Mesendoderm (in vitro differentiated cells): Measurements from ENCODE around the gene HNRNPA1.
A peak's percentile ranks its signal among the peaks of the same experiment; 100 is the strongest.

Source experiments
- DNase-seq: peaks from one replicate; pipeline ENCODE4 v3.0.0; 2013
- H2AK5ac ChIP-seq: 2 replicates; pipeline ENCODE4 v1.6.1; 2013; ENCODE audit warnings: low read length, inconsistent platforms
- H2BK120ac ChIP-seq: 2 replicates; pipeline ENCODE4 v1.6.1; 2013; ENCODE audit warnings: low read depth, mild to moderate bottlenecking, low read length, moderate library complexity, mixed read lengths
- H2BK15ac ChIP-seq: replicated peaks from 2 replicates; pipeline ENCODE4 v1.6.1; 2013; ENCODE audit warnings: low read depth, mild to moderate bottlenecking, moderate library complexity
- H2BK5ac ChIP-seq: 2 replicates; pipeline ENCODE4 v1.6.1; 2013; ENCODE audit warnings: low read length, inconsistent platforms
- H3K18ac ChIP-seq: 2 replicates; pipeline ENCODE4 v1.6.1; 2013; ENCODE audit warnings: mild to moderate bottlenecking, low read length, mixed read lengths
- H3K23ac ChIP-seq: one replicate; pipeline ENCODE4 v1.6.1; 2013; ENCODE audit warnings: low read length
- H3K27ac ChIP-seq: 2 replicates; pipeline ENCODE4 v1.5.1; 2013; ENCODE audit warnings: low read depth, mild to moderate bottlenecking, inconsistent platforms, low read length, moderate library complexity
- H3K27me3 ChIP-seq: 2 replicates; pipeline ENCODE4 v1.6.1; 2013; ENCODE audit warnings: low read length, control low read depth, mild to moderate bottlenecking, inconsistent platforms; ENCODE audit not compliant: insufficient read depth, poor library complexity
- H3K36me3 ChIP-seq: 2 replicates; pipeline ENCODE4 v1.6.1; 2013; ENCODE audit warnings: low read length, inconsistent platforms; ENCODE audit not compliant: control insufficient read depth, insufficient read depth
- H3K4ac ChIP-seq: one replicate; pipeline ENCODE4 v1.6.1; 2013; ENCODE audit warnings: low read depth, mild to moderate bottlenecking, low read length, moderate library complexity
- H3K4me1 ChIP-seq: 2 replicates; pipeline ENCODE4 v1.6.1; 2013; ENCODE audit warnings: low read depth, low read length, inconsistent platforms; ENCODE audit not compliant: control insufficient read depth
- H3K4me2 ChIP-seq: 2 replicates; pipeline ENCODE4 v1.6.1; 2013; ENCODE audit warnings: low read length
- H3K4me3 ChIP-seq: 2 replicates; pipeline ENCODE4 v1.5.1; 2013; ENCODE audit warnings: mild to moderate bottlenecking, low read length
- H3K56ac ChIP-seq: one replicate; pipeline ENCODE4 v1.6.1; 2013; ENCODE audit warnings: low read length
- H3K79me1 ChIP-seq: 2 replicates; pipeline ENCODE4 v1.6.1; 2013; ENCODE audit warnings: low read length, inconsistent platforms
- H3K79me2 ChIP-seq: 2 replicates; pipeline ENCODE4 v1.6.1; 2013; ENCODE audit warnings: mild to moderate bottlenecking, low read length; ENCODE audit not compliant: control insufficient read depth, insufficient read depth
- H3K9ac ChIP-seq: 2 replicates; pipeline ENCODE4 v1.6.1; 2013; ENCODE audit warnings: low read length, inconsistent platforms
- H4K5ac ChIP-seq: one replicate; pipeline ENCODE4 v1.6.1; 2013; ENCODE audit warnings: low read length
- H4K8ac ChIP-seq: one replicate; pipeline ENCODE4 v1.6.1; 2013; ENCODE audit warnings: low read depth, mild to moderate bottlenecking, control low read depth, low read length, moderate library complexity
- WGBS: extraction: QIAGEN DNeasy Blood & Tissue Kit; methylation state at CpG from one replicate; pipeline ENCODE4 v1.1.7; 2013; ENCODE audit warnings: low lambda C conversion rate, missing lambda C conversion rate; ENCODE audit not compliant: insufficient coverage; ENCODE audit errors: extremely low coverage; 5-methylcytosine and 5-hydroxymethylcytosine counted together

The HNRNPA1 gene

DNA sequence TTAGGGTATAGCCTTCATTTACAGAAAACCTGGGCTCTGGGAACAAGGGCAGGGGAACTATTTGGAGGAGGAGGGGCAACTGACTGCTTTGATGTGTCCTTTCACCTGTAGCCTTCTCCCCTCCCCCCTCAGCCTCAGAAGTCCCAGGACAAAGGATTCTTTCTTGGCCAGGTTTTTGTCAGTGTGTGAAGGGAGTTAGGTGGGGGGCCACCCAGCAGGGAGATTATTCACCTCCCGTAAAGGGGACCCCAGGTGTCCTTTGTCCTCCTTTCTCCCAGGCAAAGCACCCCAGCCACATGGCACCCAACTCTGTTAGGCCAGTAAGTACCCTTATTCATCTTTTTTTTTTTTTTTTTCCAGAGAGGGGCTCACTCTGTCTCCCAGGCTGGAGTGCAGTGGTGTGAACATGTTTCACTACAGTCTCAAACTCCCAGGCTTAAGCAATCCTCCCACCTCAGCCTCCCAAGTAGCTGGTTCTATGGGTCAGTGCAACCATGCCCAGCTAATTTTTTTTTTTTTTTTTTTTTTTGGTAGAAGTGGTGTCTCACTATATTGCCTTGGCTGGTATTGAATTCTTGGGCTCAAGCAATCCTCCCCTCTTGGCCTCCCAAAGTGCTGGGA lies 21.0 kb downstream of the HNRNPA1 start:
- H3K56ac ChIP-seq = peak overlapping the region; percentile 95
- H4K5ac ChIP-seq = peak overlapping the region; percentile 59
- no peak overlapping the region for H3K23ac ChIP-seq
- H3K79me1 ChIP-seq = no peaks in the 10 kb centered on the region
- peak overlapping the region; percentile 82 for H3K4me2 ChIP-seq
- peaks cover 17% of the 10 kb centered on the region for H3K4me1 ChIP-seq
- H3K4me3 ChIP-seq = peak overlapping the region; percentile 14
- H2BK120ac ChIP-seq = no peak overlapping the region
- H4K8ac ChIP-seq = no peak overlapping the region
- H3K27ac ChIP-seq = peak overlapping the region; percentile 21
- H3K4ac ChIP-seq = no peak overlapping the region
- no peaks in the 10 kb centered on the region for H3K27me3 ChIP-seq
- H3K18ac ChIP-seq = no peak overlapping the region
- no CpG with 5 or more reads among the region's 1 CpG for WGBS
- no peaks in the 10 kb centered on the region for H3K36me3 ChIP-seq
- H2AK5ac ChIP-seq = peak overlapping the region; percentile 64
- peak; percentile 75 for DNase-seq
- H3K9ac ChIP-seq = peak overlapping the region; percentile 73
- H2BK15ac ChIP-seq = no peak overlapping the region
- H2BK5ac ChIP-seq = peak overlapping the region; percentile 86
- no peaks in the 10 kb centered on the region for H3K79me2 ChIP-seq

GRCh38 chr12:54303640-54304039 lies 23.1 kb downstream of the HNRNPA1 start:
- H2BK5ac ChIP-seq = no peak overlapping the region
- no peaks in the 10 kb centered on the region for H3K27me3 ChIP-seq
- H3K27ac ChIP-seq = no peak overlapping the region
- H3K36me3 ChIP-seq = no peaks in the 10 kb centered on the region
- H2BK15ac ChIP-seq = no peak overlapping the region
- H3K4me2 ChIP-seq = no peak overlapping the region
- H4K5ac ChIP-seq = no peak overlapping the region
- no peak for DNase-seq
- no peak overlapping the region for H3K4me3 ChIP-seq
- H3K23ac ChIP-seq = no peak overlapping the region
- H3K9ac ChIP-seq = no peak overlapping the region
- no peak overlapping the region for H3K18ac ChIP-seq
- H2BK120ac ChIP-seq = no peak overlapping the region
- no peak overlapping the region for H3K56ac ChIP-seq
- H3K79me2 ChIP-seq = no peaks in the 10 kb centered on the region
- H3K79me1 ChIP-seq = no peaks in the 10 kb centered on the region
- H4K8ac ChIP-seq = no peak overlapping the region
- H2AK5ac ChIP-seq = no peak overlapping the region
- no peak overlapping the region for H3K4ac ChIP-seq
- peaks cover 17% of the 10 kb centered on the region for H3K4me1 ChIP-seq

DNA sequence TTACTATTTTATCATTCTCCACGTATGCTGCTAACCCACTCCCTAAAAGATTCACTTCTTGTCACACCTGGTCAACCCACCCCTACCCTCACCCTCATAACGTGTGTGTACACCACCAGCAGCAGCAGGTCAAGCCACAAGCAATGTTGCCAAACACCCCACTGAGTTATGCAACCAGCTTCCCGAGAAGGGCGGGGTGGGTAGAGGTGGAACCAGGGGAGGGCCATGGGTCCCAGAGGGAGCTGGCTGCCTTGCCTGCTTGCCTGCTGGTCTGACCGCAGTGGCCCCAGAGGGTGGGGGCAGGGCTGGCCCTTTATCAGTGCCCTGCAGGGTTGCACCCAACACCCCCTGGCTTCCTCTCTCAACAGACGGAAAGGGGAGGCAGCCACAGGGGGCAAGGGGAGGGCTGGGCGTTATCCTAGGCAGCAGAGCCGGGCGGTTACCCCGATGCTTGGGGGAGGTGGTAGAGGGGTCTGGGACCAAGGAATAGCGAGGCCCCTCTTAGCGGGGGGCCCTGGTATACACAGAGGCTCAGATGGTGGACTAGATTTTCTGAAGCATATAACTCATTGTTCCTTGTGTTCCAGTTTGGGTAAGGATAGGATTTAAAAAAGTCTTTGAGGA lies 23.8 kb downstream of the HNRNPA1 start:
- H3K79me2 ChIP-seq = no peaks in the 10 kb centered on the region
- no peaks in the 10 kb centered on the region for H3K27me3 ChIP-seq
- no peaks in the 10 kb centered on the region for H3K79me1 ChIP-seq
- no peak overlapping the region for H2AK5ac ChIP-seq
- H3K27ac ChIP-seq = no peak overlapping the region
- no peak overlapping the region for H3K18ac ChIP-seq
- no CpG with 5 or more reads among the region's 12 CpGs for WGBS
- no peak overlapping the region for H2BK5ac ChIP-seq
- DNase-seq = no peak
- no peak overlapping the region for H2BK120ac ChIP-seq
- H3K4me1 ChIP-seq = peaks cover 17% of the 10 kb centered on the region
- H3K4me2 ChIP-seq = no peak overlapping the region
- H3K36me3 ChIP-seq = no peaks in the 10 kb centered on the region
- H4K8ac ChIP-seq = no peak overlapping the region
- H3K9ac ChIP-seq = peak overlapping the region; percentile 26
- no peak overlapping the region for H3K4ac ChIP-seq
- H2BK15ac ChIP-seq = no peak overlapping the region
- no peak overlapping the region for H4K5ac ChIP-seq
- H3K56ac ChIP-seq = peak overlapping the region; percentile 51
- H3K23ac ChIP-seq = no peak overlapping the region
- H3K4me3 ChIP-seq = no peak overlapping the region

GRCh38 chr12:54306925-54307741 lies 26.6 kb downstream of the HNRNPA1 start:
- no peaks in the 10 kb centered on the region for H3K79me2 ChIP-seq
- H3K4me1 ChIP-seq = peaks cover 4% of the 10 kb centered on the region
- H4K5ac ChIP-seq = no peak overlapping the region
- no peak overlapping the region for H2BK120ac ChIP-seq
- H3K4me2 ChIP-seq = no peak overlapping the region
- H2BK5ac ChIP-seq = no peak overlapping the region
- H3K27ac ChIP-seq = no peak overlapping the region
- H3K79me1 ChIP-seq = no peaks in the 10 kb centered on the region
- H3K56ac ChIP-seq = peak overlapping the region; percentile 42
- H3K27me3 ChIP-seq = no peaks in the 10 kb centered on the region
- no peak overlapping the region for H3K18ac ChIP-seq
- no peak overlapping the region for H3K4ac ChIP-seq
- no peak overlapping the region for H2BK15ac ChIP-seq
- WGBS = no CpG with 5 or more reads among the region's 8 CpGs
- H3K23ac ChIP-seq = no peak overlapping the region
- no peak overlapping the region for H3K4me3 ChIP-seq
- H3K36me3 ChIP-seq = no peaks in the 10 kb centered on the region
- H3K9ac ChIP-seq = no peak overlapping the region
- no peak overlapping the region for H4K8ac ChIP-seq
- no peak for DNase-seq
- H2AK5ac ChIP-seq = no peak overlapping the region

DNA sequence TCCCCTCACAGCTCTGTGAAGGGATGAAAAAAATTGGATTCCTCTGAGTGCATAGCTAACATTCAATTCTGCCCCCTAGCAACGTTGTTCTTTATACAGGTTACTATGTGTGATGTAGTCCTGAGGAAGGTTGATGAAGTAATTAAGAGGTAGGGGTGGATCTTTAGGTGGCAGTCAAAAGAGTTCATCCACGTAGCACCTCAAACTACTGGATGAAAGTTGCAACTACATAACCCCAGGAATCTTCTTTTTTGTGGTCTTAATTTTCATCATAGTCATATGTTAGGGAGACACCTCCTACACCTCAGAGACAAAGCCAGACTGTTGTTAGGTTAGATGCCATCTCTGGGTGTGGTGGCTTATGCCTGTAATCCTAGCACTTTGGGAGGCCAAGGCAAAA lies 30.5 kb downstream of the HNRNPA1 start:
- H2BK120ac ChIP-seq = no peak overlapping the region
- no peak overlapping the region for H2AK5ac ChIP-seq
- no peak overlapping the region for H3K18ac ChIP-seq
- no peak overlapping the region for H3K4me3 ChIP-seq
- no peak overlapping the region for H3K9ac ChIP-seq
- no peaks in the 10 kb centered on the region for H3K36me3 ChIP-seq
- no peak overlapping the region for H3K27ac ChIP-seq
- no peak overlapping the region for H4K8ac ChIP-seq
- H3K79me1 ChIP-seq = no peaks in the 10 kb centered on the region
- H2BK5ac ChIP-seq = no peak overlapping the region
- DNase-seq = no peak
- no CpG with 5 or more reads among the region's 2 CpGs for WGBS
- H3K4me1 ChIP-seq = no peaks in the 10 kb centered on the region
- H4K5ac ChIP-seq = no peak overlapping the region
- H3K4me2 ChIP-seq = no peak overlapping the region
- no peak overlapping the region for H3K23ac ChIP-seq
- no peak overlapping the region for H2BK15ac ChIP-seq
- no peaks in the 10 kb centered on the region for H3K79me2 ChIP-seq
- H3K56ac ChIP-seq = no peak overlapping the region
- no peaks in the 10 kb centered on the region for H3K27me3 ChIP-seq
- H3K4ac ChIP-seq = no peak overlapping the region
